ENCODE results near the gene TMEM51.

Gene TMEM51

DNA sequence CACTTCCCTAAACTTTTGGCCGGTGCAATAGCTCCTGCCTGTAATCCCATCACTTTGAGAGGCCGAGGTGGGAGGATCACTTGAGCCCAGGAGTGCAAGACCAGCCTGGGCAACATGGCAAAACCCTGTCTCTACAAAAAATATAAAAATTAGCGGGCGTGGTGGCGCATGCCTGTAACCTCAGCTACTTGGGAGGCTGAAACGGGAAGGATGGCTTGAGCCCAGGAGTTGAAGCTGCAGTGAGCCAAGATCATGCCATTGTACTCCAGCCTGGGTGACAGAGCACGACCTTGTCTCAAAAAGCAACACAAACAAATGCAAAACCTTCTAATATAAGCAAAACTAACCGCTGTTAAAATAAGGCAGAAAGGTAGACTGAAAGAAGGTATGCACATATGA, 25.9 kb downstream of the TMEM51 start:
- DNase-seq, result no peak

- peak; percentile 19 for DNase-seq
These were observed 26.6 kb downstream of the TMEM51 start for GRCh38 chr1:15180189-15180588.

- DNase-seq, result peak; percentile 25
These were observed 27.5 kb downstream of the TMEM51 start for GRCh38 chr1:15180945-15181523.

DNA sequence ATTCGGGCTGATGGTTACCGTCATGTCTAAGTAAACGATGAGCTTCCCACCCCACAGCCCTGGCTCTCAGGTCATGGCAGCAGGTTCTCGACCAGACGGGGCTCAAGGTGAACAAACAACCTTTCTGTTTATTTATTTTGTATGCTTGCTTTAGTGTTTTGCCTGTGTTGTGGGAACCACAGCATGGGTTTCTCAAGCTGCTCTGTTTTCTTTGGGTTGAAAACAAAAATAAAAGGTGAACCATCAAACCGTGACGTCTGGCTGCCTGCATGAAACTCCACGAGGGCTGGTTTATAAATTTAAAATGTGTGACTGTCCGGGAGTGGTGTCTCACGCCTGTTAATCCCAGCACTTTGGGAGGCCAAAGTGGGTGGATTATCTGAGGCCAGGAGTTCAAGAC, 28.0 kb downstream of the TMEM51 start:
- no peak for DNase-seq

- DNase-seq, result no peak
These were observed 31.1 kb downstream of the TMEM51 start for GRCh38 chr1:15184436-15185241.

DNA sequence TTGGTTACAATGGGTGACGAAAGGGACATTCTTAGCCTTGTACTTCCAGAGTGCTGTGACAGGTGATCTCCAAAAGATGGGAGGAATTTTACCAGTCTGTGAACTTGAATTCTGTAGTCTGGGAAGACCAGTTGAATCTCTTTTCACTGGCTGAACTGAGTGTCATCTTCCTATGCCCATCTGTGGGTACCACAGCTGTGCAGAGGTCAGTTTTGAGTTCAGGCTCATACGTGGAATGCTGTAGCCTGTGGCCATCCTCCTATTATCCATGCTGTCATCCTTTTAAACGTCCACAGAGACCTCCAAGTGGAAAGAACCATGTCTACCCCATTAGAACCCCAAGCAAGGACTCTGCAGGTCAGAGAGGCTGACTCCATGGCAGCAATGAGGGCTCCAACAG, 32.1 kb downstream of the TMEM51 start:
- no peak for DNase-seq

- DNase-seq, result no peak
These were observed 32.7 kb downstream of the TMEM51 start for GRCh38 chr1:15186073-15186845.

DNA sequence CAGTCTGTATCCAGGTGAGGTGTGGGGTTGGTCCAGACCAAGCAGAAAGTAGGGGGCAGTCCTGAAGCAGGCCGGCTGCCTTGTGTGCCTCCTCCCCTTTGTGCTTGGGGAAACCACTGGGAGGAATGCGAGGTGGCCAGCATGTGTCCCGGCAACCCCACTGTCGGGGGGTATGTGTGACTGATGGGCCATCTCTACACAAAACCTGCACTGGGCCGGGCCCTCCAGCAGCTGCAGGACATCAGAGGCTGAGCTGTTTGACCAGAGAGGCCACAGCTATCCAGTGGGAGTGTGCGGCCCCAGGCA, 33.3 kb downstream of the TMEM51 start:
- DNase-seq, result no peak

- DNase-seq, result no peak
These were observed 33.9 kb downstream of the TMEM51 start for GRCh38 chr1:15187175-15188129.

DNA sequence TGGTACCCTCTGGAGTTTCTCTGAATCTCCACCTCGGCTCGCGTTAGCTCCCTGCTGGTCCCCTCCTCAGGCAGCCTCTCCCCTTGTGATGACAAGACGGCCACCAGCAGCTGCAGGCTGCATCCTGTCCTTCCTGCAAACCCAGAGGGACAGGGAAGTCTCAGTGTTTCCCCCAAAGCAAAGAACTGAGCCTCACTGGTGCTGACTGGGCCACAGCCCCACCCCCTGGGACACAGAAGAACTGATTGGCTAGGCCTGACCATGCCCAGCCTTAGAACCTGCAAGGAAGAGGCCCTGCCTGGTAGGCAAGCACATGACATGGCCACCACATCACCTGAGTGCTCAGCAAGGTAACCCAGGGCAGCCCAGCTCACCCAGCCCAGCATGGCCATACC, 34.6 kb downstream of the TMEM51 start:
- DNase-seq, result no peak

DNA sequence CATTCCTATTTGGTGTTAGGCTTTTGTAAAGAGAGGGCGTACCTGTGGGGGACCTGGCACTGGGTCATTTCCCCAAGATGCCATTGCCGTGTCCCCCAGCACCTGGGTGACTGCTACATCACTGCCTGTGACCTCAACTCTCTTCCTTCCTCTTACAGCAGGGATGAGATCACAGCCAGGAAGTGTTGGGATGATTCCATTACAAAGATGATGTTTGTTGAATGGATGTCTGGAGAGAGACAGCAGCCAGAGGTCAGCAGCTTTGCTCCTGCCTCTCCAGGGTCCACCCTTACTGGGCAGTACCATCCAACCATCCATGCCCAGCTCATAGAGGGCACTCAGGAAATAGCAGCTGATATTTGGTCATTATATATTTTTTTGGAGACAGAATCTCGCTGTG, 35.1 kb downstream of the TMEM51 start:
- DNase-seq, result no peak

- no peak for DNase-seq
These were observed 36.3 kb downstream of the TMEM51 start for GRCh38 chr1:15189692-15190370.

DNA sequence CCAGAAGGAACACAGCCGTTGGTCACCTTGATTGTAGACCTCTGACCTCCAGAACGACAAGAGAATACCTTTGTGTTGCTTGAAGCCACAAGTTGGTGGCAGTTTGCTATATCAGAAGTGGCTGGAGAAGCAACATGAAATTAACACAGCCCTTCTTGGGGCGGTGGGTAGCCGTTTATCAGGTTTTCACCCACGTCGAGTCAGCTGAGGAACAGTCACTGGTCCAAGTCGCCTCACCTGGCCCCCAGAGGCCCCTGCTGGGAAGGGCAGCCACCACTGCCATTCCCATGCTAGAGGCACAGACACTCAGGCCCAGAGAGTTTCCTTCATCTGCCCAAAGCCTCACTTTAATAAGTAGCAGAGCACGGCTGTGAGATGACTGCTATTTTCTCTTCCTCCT, 37.7 kb downstream of the TMEM51 start:
- no peak for DNase-seq

- DNase-seq, result no peak
These were observed 38.2 kb downstream of the TMEM51 start for GRCh38 chr1:15191770-15192169.

- peak; percentile 87 for DNase-seq
These were observed 39.5 kb downstream of the TMEM51 start for GRCh38 chr1:15192916-15193550.

DNA sequence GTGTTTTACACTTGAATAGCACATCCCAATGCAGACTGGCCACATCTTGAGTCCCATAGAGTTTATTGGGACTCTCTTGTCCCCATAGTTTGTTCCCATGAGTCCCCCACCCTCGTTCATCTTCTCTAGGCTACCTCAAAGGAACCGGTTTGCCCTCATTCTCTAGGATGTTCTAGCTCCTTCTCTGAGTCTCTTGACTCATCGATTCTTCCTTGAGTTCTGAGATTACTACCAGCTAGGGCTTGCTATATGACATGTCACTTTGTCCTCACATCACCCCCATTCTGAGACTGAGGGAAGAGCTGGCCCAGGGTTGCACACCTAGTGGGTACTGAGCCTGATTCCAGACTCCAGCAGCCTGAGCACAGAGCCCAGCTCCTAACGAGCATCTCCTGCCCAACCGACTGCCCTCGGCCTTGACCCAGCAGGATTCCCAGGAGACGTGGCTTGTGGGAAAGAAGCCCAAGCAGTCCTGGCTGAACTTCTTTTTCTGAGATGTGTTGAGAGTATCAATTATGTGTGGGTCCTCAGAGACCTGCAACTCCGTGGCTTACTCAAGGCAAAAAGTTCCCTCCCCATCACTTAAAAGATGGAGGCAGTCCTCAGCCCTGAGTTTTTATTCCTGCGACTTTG, 42.0 kb downstream of the TMEM51 start:
- no peak for DNase-seq

GRCh38 chr1:15196069-15196468, 42.5 kb downstream of the TMEM51 start:
- no peak for DNase-seq

DNA sequence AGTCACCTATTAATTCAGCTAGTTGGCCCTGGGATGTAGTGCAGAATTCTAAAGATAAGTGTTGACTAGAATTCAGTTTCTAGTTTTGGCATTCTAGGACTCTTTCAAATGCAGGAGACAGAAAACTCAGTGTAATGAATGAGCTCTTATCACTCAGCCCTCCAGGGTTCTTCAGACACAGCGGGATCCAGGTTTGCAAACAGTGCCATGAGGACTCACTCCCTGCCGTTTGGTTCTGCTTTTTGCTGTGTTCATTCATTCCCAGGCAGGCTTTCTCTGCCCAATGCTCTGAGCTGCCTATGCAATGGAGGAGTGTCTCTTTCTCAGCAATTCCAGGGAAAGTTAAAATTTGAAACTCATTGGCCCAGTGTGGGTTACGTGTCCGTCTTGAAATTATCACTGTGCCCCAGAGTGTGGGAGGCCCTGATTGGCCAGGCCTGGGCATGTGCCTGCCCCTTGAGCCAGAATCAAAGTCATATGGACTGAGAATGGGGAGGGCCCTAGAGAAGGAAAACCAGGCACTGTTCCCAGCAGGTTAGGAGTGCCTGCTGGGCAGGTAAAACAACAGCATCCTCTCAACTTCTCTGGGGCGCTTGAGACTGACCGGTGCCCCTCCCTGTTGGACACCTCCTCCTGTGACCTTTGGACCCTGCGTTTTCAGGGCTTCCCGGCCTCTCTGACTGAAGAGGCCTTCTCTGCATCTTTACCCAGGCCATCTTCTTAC, 43.4 kb downstream of the TMEM51 start:
- DNase-seq, result no peak

GRCh38 chr1:15197591-15198447, 44.3 kb downstream of the TMEM51 start:
- DNase-seq, result no peak

GRCh38 chr1:15198684-15199083, 45.1 kb downstream of the TMEM51 start:
- no peak for DNase-seq

Measured in NCI-H2171 treated with DMSO at 0.1 percent for 48 hours (cell line).